H1 (cell line): Measurements from ENCODE around the gene MGAT5. TPM values are rescaled to one million over a fixed set of nuclear protein-coding genes. Genes with fewer than 3 reads are reported as not detected.

Source experiments
- CTCF ChIA-PET: fragments of 300-600 bp; sonication (Branson Sonifier 250); formaldehyde crosslinking; loops from one replicate; lab custom pipeline; 2021; ENCODE audit not compliant: partially characterized antibody; lab: Charles Lee
- POLR2A ChIA-PET: fragments of 300-600 bp; sonication (Branson Sonifier 250); formaldehyde crosslinking; loops from one replicate; lab custom pipeline; 2021; ENCODE audit warnings: inconsistent platforms; ENCODE audit not compliant: partially characterized antibody; lab: Charles Lee
- DNase-seq, 2 experiments: peaks; one replicate each; pipeline versions ENCODE4 v3.0.0 to v3.0.0-alpha.2; 2010 to 2022; ENCODE audit warnings: low spot score in 2 of 2, low read depth in 1 of 2, mixed read lengths in 1 of 2
- FAIRE-seq: peaks from 2 replicates; lab custom pipeline; 2011; peaks lifted over from hg19 to GRCh38; lab: Jason Lieb, UNC
- H2AFZ ChIP-seq: 2 replicates; pipeline ENCODE4 v1.8.1; 2012; ENCODE audit warnings: low read length, inconsistent platforms
- H2AK5ac ChIP-seq: 2 replicates; pipeline ENCODE4 v1.6.1; 2013; ENCODE audit warnings: low read depth, low read length
- H2BK120ac ChIP-seq: replicated peaks from 2 replicates; pipeline ENCODE3; 2013; ENCODE audit warnings: low read depth, low read length, inconsistent platforms
- H2BK12ac ChIP-seq: 2 replicates; pipeline ENCODE4 v1.6.1; 2013; ENCODE audit warnings: low read depth, low read length
- H2BK15ac ChIP-seq: 2 replicates; pipeline ENCODE4 v1.6.1; 2013; ENCODE audit warnings: low read length
- H2BK20ac ChIP-seq: 2 replicates; pipeline ENCODE4 v1.6.1; 2013; ENCODE audit warnings: low read length
- H2BK5ac ChIP-seq: 2 replicates; pipeline ENCODE4 v1.6.1; 2013; ENCODE audit warnings: low read depth, low read length
- H3K14ac ChIP-seq: 2 replicates; pipeline ENCODE4 v1.6.1; 2013; ENCODE audit warnings: inconsistent platforms; ENCODE audit not compliant: insufficient read length
- H3K18ac ChIP-seq: 2 replicates; pipeline ENCODE4 v1.6.1; 2013; ENCODE audit warnings: low read length; ENCODE audit errors: extremely low read depth
- H3K23ac ChIP-seq: 2 replicates; pipeline ENCODE4 v1.6.1; 2013; ENCODE audit warnings: inconsistent platforms; ENCODE audit not compliant: insufficient read length
- H3K23me2 ChIP-seq: 2 replicates; pipeline ENCODE4 v1.6.1; 2013; ENCODE audit warnings: low read depth, low read length
- H3K27ac ChIP-seq: 2 replicates; pipeline ENCODE4 v1.6.1; 2011; ENCODE audit warnings: low read depth, low read length, inconsistent platforms
- H3K27me3 ChIP-seq, 4 experiments: replicated peaks in 1 of 4; 1 replicate in 1 of 4; 2 replicates in 3 of 4; pipeline versions ENCODE4 v1.6.1 to v1.8.1; 2011 to 2013; ENCODE audit warnings: low read length in 3 of 4, mild to moderate bottlenecking in 3 of 4, inconsistent platforms in 2 of 4, mixed read lengths in 2 of 4, moderate library complexity in 1 of 4; ENCODE audit not compliant: control insufficient read depth in 3 of 4, insufficient read depth in 3 of 4; ENCODE audit errors: extremely low read depth in 1 of 4
- H3K36me3 ChIP-seq, 4 experiments: 2 replicates each; pipeline versions ENCODE4 v1.6.1 to v1.8.1; 2011 to 2013; ENCODE audit warnings: mild to moderate bottlenecking in 4 of 4, low read length in 3 of 4, moderate library complexity in 2 of 4, control low read depth in 1 of 4, inconsistent platforms in 1 of 4; ENCODE audit not compliant: insufficient read depth in 4 of 4, control insufficient read depth in 2 of 4
- H3K4ac ChIP-seq: replicated peaks from 2 replicates; pipeline ENCODE3; 2013; ENCODE audit warnings: low read length, low read depth, mixed read lengths, inconsistent platforms; ENCODE audit not compliant: insufficient read length
- H3K4me1 ChIP-seq, 4 experiments: replicated peaks in 1 of 4; 1 replicate in 1 of 4; 2 replicates in 3 of 4; pipeline versions ENCODE4 v1.6.1 to v1.8.1; 2011 to 2013; ENCODE audit warnings: low read length in 3 of 4, inconsistent platforms in 2 of 4, mixed read lengths in 1 of 4; ENCODE audit not compliant: insufficient read depth in 4 of 4, control insufficient read depth in 3 of 4
- H3K4me2 ChIP-seq, 2 experiments: 2 replicates each; pipeline versions ENCODE4 v1.6.1 to v1.8.1; 2011 to 2013; ENCODE audit warnings: low read depth in 2 of 2, low read length in 2 of 2, control low read depth in 1 of 2, inconsistent platforms in 1 of 2, mild to moderate bottlenecking in 1 of 2; ENCODE audit not compliant: insufficient read depth in 1 of 2
- H3K4me3 ChIP-seq, 4 experiments: fragments of 200-600, 300-600 bp in 1 of 4; sonication (generic), shearing (Covaris generic), sonication (Bioruptor Twin) in 1 of 4; 2 replicates each; pipeline versions ENCODE4 v1.5.1 to v1.8.1; 2011 to 2016; ENCODE audit warnings: low read length in 4 of 4, low read depth in 3 of 4, control low read depth in 2 of 4, inconsistent platforms in 2 of 4, mild to moderate bottlenecking in 2 of 4, mixed read lengths in 1 of 4, moderate library complexity in 1 of 4; ENCODE audit not compliant: insufficient read depth in 2 of 4; ENCODE audit errors: extremely low read depth in 1 of 4
- H3K56ac ChIP-seq: replicated peaks from 2 replicates; pipeline ENCODE3; 2013; ENCODE audit warnings: low read depth, mild to moderate bottlenecking, mixed read lengths, low read length, inconsistent platforms; ENCODE audit not compliant: insufficient read length
- H3K79me1 ChIP-seq: 2 replicates; pipeline ENCODE4 v1.6.1; 2013; ENCODE audit warnings: low read depth, low read length, control low read depth
- H3K79me2 ChIP-seq, 2 experiments: 2 replicates each; pipeline versions ENCODE4 v1.6.1 to v1.8.1; 2012 to 2013; ENCODE audit warnings: low read length in 2 of 2, mild to moderate bottlenecking in 2 of 2, inconsistent platforms in 1 of 2; ENCODE audit not compliant: insufficient read depth in 2 of 2, control insufficient read depth in 1 of 2
- H3K9ac ChIP-seq, 4 experiments: replicated peaks in 1 of 4; 1 replicate in 1 of 4; 2 replicates in 3 of 4; pipeline versions ENCODE4 v1.6.1 to v1.8.1; 2011 to 2013; ENCODE audit warnings: low read depth in 3 of 4, low read length in 3 of 4, control low read depth in 2 of 4, mild to moderate bottlenecking in 2 of 4, moderate library complexity in 2 of 4, inconsistent platforms in 1 of 4; ENCODE audit errors: extremely low read depth in 1 of 4
- H3K9me3 ChIP-seq, 2 experiments: 2 replicates each; pipeline versions ENCODE4 v1.6.1 to v1.8.1; 2012 to 2013; ENCODE audit warnings: mild to moderate bottlenecking in 2 of 2, moderate library complexity in 2 of 2, control low read depth in 1 of 2, inconsistent platforms in 1 of 2, low read depth in 1 of 2, low read length in 1 of 2, mixed read lengths in 1 of 2; ENCODE audit not compliant: insufficient read depth in 2 of 2
- H4K20me1 ChIP-seq, 2 experiments: replicated peaks in 1 of 2; 2 replicates each; pipeline versions ENCODE3 to v1.8.1; 2011 to 2013; ENCODE audit warnings: inconsistent platforms in 2 of 2, low read length in 2 of 2, mild to moderate bottlenecking in 1 of 2; ENCODE audit not compliant: insufficient read depth in 2 of 2, control insufficient read depth in 1 of 2
- H4K5ac ChIP-seq: 2 replicates; pipeline ENCODE4 v1.6.1; 2013; ENCODE audit warnings: low read length, low read depth, mixed read lengths, inconsistent platforms; ENCODE audit not compliant: insufficient read length
- H4K8ac ChIP-seq: 2 replicates; pipeline ENCODE4 v1.8.0; 2013; ENCODE audit warnings: mild to moderate bottlenecking, moderate library complexity, low read length, inconsistent platforms; ENCODE audit not compliant: insufficient read depth; ENCODE audit errors: extremely low read depth
- H4K91ac ChIP-seq: replicated peaks from 2 replicates; pipeline ENCODE3; 2013; ENCODE audit warnings: low read length, mixed read lengths, inconsistent platforms; ENCODE audit not compliant: insufficient read length
- EZH2 ChIP-seq: fragments of 200-600 bp; sonication (generic); IDR thresholded peaks from 2 replicates; pipeline ENCODE4 v1.7.1; 2012; ENCODE audit warnings: low read depth, mild to moderate bottlenecking, moderate library complexity, low read length, inconsistent platforms; ENCODE audit not compliant: severe bottlenecking
- KDM1A ChIP-seq: fragments of 200-600, 300-600 bp; sonication (generic); IDR thresholded peaks from 2 replicates; pipeline ENCODE4 v1.7.1; 2016; ENCODE audit warnings: mild to moderate bottlenecking, low read length, borderline replicate concordance
- SP2 ChIP-seq: IDR thresholded peaks from 2 replicates; pipeline ENCODE4 v1.6.1; 2012; ENCODE audit warnings: mild to moderate bottlenecking, low read length, inconsistent platforms
- TAF7 ChIP-seq: optimal IDR thresholded peaks from 2 replicates; pipeline ENCODE3; 2011; ENCODE audit warnings: low read depth, mild to moderate bottlenecking, inconsistent platforms, low read length, moderate library complexity, borderline replicate concordance
- WGBS, 2 experiments: shearing (Covaris generic) in 1 of 2; methylation state at CpG; one replicate each; pipeline versions ENCODE4 v1.1.6 to v1.1.7; 2013 to 2015; ENCODE audit warnings: low lambda C conversion rate in 2 of 2, mixed read lengths in 2 of 2, inconsistent platforms in 1 of 2, low coverage in 1 of 2, missing lambda C conversion rate in 1 of 2; ENCODE audit not compliant: insufficient replicate concordance in 2 of 2, insufficient coverage in 1 of 2, insufficient read length in 1 of 2; ENCODE audit errors: extremely low coverage in 1 of 2, missing lambda C conversion rate in 1 of 2; 5-methylcytosine and 5-hydroxymethylcytosine counted together
- polyA plus RNA-seq, 7 experiments: library from polyadenylated mRNA; depleted of rRNA in 3 of 7; stranded (reverse) in 5 of 7; unstranded in 2 of 7; fragments of >200 nt in 5 of 7; fragments of 200-250 nt in 2 of 7; gene quantifications; 1 replicate in 5 of 7; 2 replicates in 1 of 7; 4 replicates in 1 of 7; pipeline versions ENCODE4 v1.2.1 to v1.2.3, GENCODE V29; 2011 to 2013; ENCODE audit warnings: missing spikeins in 2 of 7, mixed read lengths in 2 of 7
- total RNA-seq: library from RNA; stranded (reverse); fragmentation: NEBNext Ultra II Directional; extraction: Animal tissue kit (Norgen Biotek cat#: 25700); gene quantifications from 2 replicates; pipeline ENCODE4 v1.2.1, GENCODE V29; 2021

Gene MGAT5
- total and polyA plus RNA-seq, 2 of the 8 experiments (the other 6 are each of a cell fraction or from before 2014, with no cell fraction given): 11.2 to 49.2 TPM

DNA sequence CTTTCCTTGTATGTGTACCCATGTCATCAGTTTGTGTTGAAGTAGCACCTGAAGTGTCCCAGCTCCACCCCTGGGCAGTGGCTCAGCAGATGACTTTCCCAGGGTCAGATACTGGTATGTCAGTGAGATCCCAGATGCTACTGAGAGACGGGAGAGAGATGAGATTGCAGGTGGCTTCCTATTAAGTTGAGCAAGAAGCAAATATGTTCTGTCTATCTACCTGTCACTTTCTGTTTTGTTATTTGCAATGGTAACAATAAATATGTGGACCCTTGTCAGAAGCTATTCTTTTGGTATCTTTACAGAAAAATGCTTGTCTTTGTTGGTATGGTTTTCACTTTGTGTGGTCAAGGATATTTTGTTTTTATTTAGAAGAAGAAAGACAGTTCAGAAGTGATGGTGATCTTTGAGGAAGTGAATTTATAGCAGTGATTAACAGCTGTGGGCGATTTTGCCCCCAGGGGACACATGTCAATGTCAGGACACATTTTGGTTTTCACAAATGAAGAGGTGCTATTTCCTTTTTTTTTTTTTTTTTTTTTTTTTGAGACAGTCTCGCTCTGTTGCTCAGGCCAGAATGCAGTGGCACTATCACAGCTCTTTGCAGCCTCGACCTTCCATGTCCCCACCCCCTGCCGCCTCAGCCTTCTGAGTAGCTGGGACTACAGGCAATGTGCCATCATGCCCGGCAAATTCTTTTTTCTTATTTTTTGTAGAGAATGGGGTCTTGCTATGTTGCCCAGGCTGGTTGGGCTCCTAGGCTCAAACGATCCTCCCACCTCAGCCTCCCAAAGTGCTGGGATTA is 21.4 kb downstream of the MGAT5 start:
- FAIRE-seq (no peak), DNase-seq (no peak)
- no peaks in the 10 kb centered on the region for H3K79me2 ChIP-seq
- H3K4ac ChIP-seq: no peak overlapping the region
- no peaks in the 10 kb centered on the region; a peak in 2 of 7 replicates for H3K27me3 ChIP-seq
- peaks cover 0 to 6% (median 0%) of the 10 kb centered on the region in 4 experiments; a peak in 1 of 8 replicates for H3K36me3 ChIP-seq
- no peak overlapping the region for H4K91ac ChIP-seq
- 86% methylated on average over 7 of the region's 7 CpGs; no CpG with 5 or more reads in 1 of the 2 experiments for WGBS, 2 experiments
- H2BK20ac ChIP-seq: no peak overlapping the region
- ChIA-PET POLR2A (no interaction called here), CTCF (interaction anchor here (1.1 to 1.5 kb wide), 2 partner anchors 14 to 30 kb away, joined by 4 read pairs; no protein-coding TSS in a partner anchor)
- no peak overlapping the region for H2BK12ac ChIP-seq
- H2AFZ ChIP-seq: no peak overlapping the region
- H2BK15ac ChIP-seq: no peak overlapping the region
- H2BK120ac ChIP-seq: no peak overlapping the region
- H3K14ac ChIP-seq: no peak overlapping the region
- no peak overlapping the region for H3K4me3 ChIP-seq
- no peak overlapping the region for H3K18ac ChIP-seq
- H3K4me2 ChIP-seq: no peak overlapping the region
- H4K8ac ChIP-seq: no peak overlapping the region
- H3K9ac ChIP-seq: no peak overlapping the region
- H3K23me2 ChIP-seq: no peaks in the 10 kb centered on the region
- H3K9me3 ChIP-seq: no peaks in the 10 kb centered on the region
- H3K56ac ChIP-seq: no peak overlapping the region
- H3K4me1 ChIP-seq: peaks cover 0 to 2% (median 0%) of the 10 kb centered on the region in 4 experiments; a peak in 1 of 7 replicates
- peaks cover 11 to 14% of the 10 kb centered on the region in 2 experiments for H4K20me1 ChIP-seq
- no peak overlapping the region for H3K27ac ChIP-seq
- H3K79me1 ChIP-seq: no peaks in the 10 kb centered on the region
- no peak overlapping the region for H2AK5ac ChIP-seq
- no peak overlapping the region for H3K23ac ChIP-seq
- H2BK5ac ChIP-seq: no peak overlapping the region
- no peak overlapping the region for H4K5ac ChIP-seq
- TF ChIP-seq KDM1A (0 out of 2 replicates have a peak, but pooled peaks have one; percentile 46), SP2 (no peak), TAF7 (no peak), EZH2 (no peak)
